Endodermal cell (in vitro differentiated cells): ENCODE data around the gene MCFD2. TPM values are rescaled to one million over a fixed set of nuclear protein-coding genes. Genes with fewer than 3 reads are reported as not detected.

Experiments
- DNase-seq: peaks from one replicate; pipeline ENCODE4 v3.0.0-alpha.2; 2017
- H3K27ac ChIP-seq: 2 replicates; pipeline ENCODE4 v1.5.1; 2013; ENCODE audit warnings: mild to moderate bottlenecking, low read depth, low read length, moderate library complexity
- H3K27me3 ChIP-seq: 2 replicates; pipeline ENCODE4 v1.6.1; 2013; ENCODE audit warnings: mild to moderate bottlenecking, low read length, moderate library complexity; ENCODE audit not compliant: insufficient read depth, control insufficient read depth, poor library complexity, severe bottlenecking
- H3K36me3 ChIP-seq: 2 replicates; pipeline ENCODE4 v1.7.0; 2013; ENCODE audit warnings: mild to moderate bottlenecking, low read length, moderate library complexity; ENCODE audit not compliant: control insufficient read depth, insufficient read depth
- H3K4me1 ChIP-seq: one replicate; pipeline ENCODE4 v1.7.0; 2013; ENCODE audit warnings: low read length; ENCODE audit not compliant: control insufficient read depth, insufficient read depth
- H3K4me3 ChIP-seq: 2 replicates; pipeline ENCODE4 v1.5.1; 2013; ENCODE audit warnings: mild to moderate bottlenecking, low read length, moderate library complexity
- H3K9ac ChIP-seq: 2 replicates; pipeline ENCODE4 v1.6.1; 2013; ENCODE audit warnings: mild to moderate bottlenecking, low read length, moderate library complexity; ENCODE audit not compliant: poor library complexity, severe bottlenecking; ENCODE audit errors: extremely low read depth
- H3K9me3 ChIP-seq: 2 replicates; pipeline ENCODE4 v1.6.1; 2013; ENCODE audit warnings: mild to moderate bottlenecking, low read length, moderate library complexity; ENCODE audit not compliant: control insufficient read depth
- H3K27ac Mint-ChIP-seq: 2 replicates; pipeline ENCODE4 v1.8.0; 2020; ENCODE audit warnings: mixed read lengths
- H3K27me3 Mint-ChIP-seq: 2 replicates; pipeline ENCODE4 v1.8.0; 2021; ENCODE audit warnings: mild to moderate bottlenecking, mixed read lengths; ENCODE audit not compliant: insufficient read depth
- H3K36me3 Mint-ChIP-seq: 2 replicates; pipeline ENCODE4 v1.8.0; 2020; ENCODE audit warnings: low read depth, mixed read lengths
- H3K4me1 Mint-ChIP-seq: 2 replicates; pipeline ENCODE4 v1.8.0; 2020; ENCODE audit warnings: mixed read lengths
- H3K4me3 Mint-ChIP-seq: 2 replicates; pipeline ENCODE4 v1.8.0; 2020; ENCODE audit warnings: mild to moderate bottlenecking, moderate library complexity, mixed read lengths
- H3K9me3 Mint-ChIP-seq: 2 replicates; pipeline ENCODE4 v1.8.0; 2020; ENCODE audit warnings: mild to moderate bottlenecking, mixed read lengths
- CTCF ChIP-seq: fragments of 200-600 bp; sonication (generic); conservative IDR thresholded peaks from 2 replicates; pipeline ENCODE4 v1.5.0; 2021; ENCODE audit warnings: antibody characterized with exemption, mild to moderate bottlenecking
- WGBS, 2 experiments: methylation state at CpG; one replicate each; pipeline versions ENCODE4 v1.1.5 to v1.1.7; 2013; ENCODE audit warnings: missing lambda C conversion rate in 2 of 2, mixed read lengths in 1 of 2; ENCODE audit not compliant: insufficient coverage in 1 of 2, insufficient read length in 1 of 2; 5-methylcytosine and 5-hydroxymethylcytosine counted together
- total RNA-seq, 2 donors: library from RNA; stranded (reverse); fragmentation: NEBNext Ultra II Directional in 1 of 2; extraction: Animal tissue kit (Norgen Biotek cat#: 25700) in 1 of 2; gene quantifications; 2 replicates in 1 of 2; 3 replicates in 1 of 2; pipeline ENCODE4 v1.2.1, GENCODE V29; 2021

Gene MCFD2
- total RNA-seq, 2 donors from 2014 or later = 82.4 to 82.9 TPM

- Histone ChIP-seq H3K27ac (no peak overlapping the region), H3K9ac (no peak overlapping the region), H3K27me3 (no peaks in the 10 kb centered on the region), H3K9me3 (no peaks in the 10 kb centered on the region), H3K4me1 (no peaks in the 10 kb centered on the region), H3K4me3 (no peak overlapping the region), H3K36me3 (no peaks in the 10 kb centered on the region)
- H3K4me3 Mint-ChIP-seq = no peak overlapping the region
- H3K9me3 Mint-ChIP-seq = no peaks in the 10 kb centered on the region
- no peaks in the 10 kb centered on the region for H3K4me1 Mint-ChIP-seq
- peaks cover 18% of the 10 kb centered on the region for H3K36me3 Mint-ChIP-seq
- H3K27ac Mint-ChIP-seq = no peak overlapping the region
- no peak for DNase-seq
- peak; percentile 53 for TF ChIP-seq CTCF
- WGBS, 2 experiments = 90 to 99% methylated on average over 2 of the region's 2 CpGs
- H3K27me3 Mint-ChIP-seq = no peaks in the 10 kb centered on the region
These were observed 45.0 kb upstream of the MCFD2 start for GRCh38 chr2:46960618-46961017.

- Histone ChIP-seq H3K27ac (no peak overlapping the region), H3K36me3 (peaks cover 7% of the 10 kb centered on the region), H3K9ac (no peak overlapping the region), H3K4me1 (peaks cover 4% of the 10 kb centered on the region), H3K9me3 (no peaks in the 10 kb centered on the region), H3K27me3 (no peaks in the 10 kb centered on the region), H3K4me3 (no peak overlapping the region)
- 89 to 91% methylated on average over 11 to 17 of the region's 17 CpGs for WGBS, 2 experiments
- Mint-ChIP-seq H3K36me3 (peaks cover 18% of the 10 kb centered on the region), H3K27ac (no peak overlapping the region), H3K27me3 (no peaks in the 10 kb centered on the region), H3K9me3 (no peaks in the 10 kb centered on the region), H3K4me1 (no peaks in the 10 kb centered on the region), H3K4me3 (no peak overlapping the region)
- DNase-seq = no peak
- TF ChIP-seq CTCF = no peak
These were observed 42.9 kb upstream of the MCFD2 start for GRCh38 chr2:46958431-46959017.

- H3K27ac Mint-ChIP-seq = no peak overlapping the region
- WGBS, 2 experiments = 91 to 92% methylated on average over 6 to 10 of the region's 10 CpGs
These were observed 41.5 kb upstream of the MCFD2 start for GRCh38 chr2:46956981-46957531.

More at GRCh38 chr2:46956981-46957531, 41.5 kb upstream of the MCFD2 start:
- Histone ChIP-seq H3K36me3 (peaks cover 13% of the 10 kb centered on the region), H3K4me1 (peaks cover 4% of the 10 kb centered on the region), H3K27me3 (no peaks in the 10 kb centered on the region), H3K9ac (no peak overlapping the region), H3K9me3 (no peaks in the 10 kb centered on the region), H3K4me3 (no peak overlapping the region), H3K27ac (no peak overlapping the region)
- H3K4me3 Mint-ChIP-seq = no peak overlapping the region
- no peaks in the 10 kb centered on the region for H3K9me3 Mint-ChIP-seq
- DNase-seq = no peak
- H3K4me1 Mint-ChIP-seq = no peaks in the 10 kb centered on the region
- TF ChIP-seq CTCF = no peak
- no peaks in the 10 kb centered on the region for H3K27me3 Mint-ChIP-seq
- H3K36me3 Mint-ChIP-seq = peaks cover 17% of the 10 kb centered on the region
